PFSK-1 (cell line): Measurements from ENCODE around the gene TEKT3.

Source experiments
- FOXP2 ChIP-seq: optimal IDR thresholded peaks from 2 replicates; pipeline ENCODE3; 2011; ENCODE audit warnings: borderline replicate concordance, control low read depth, inconsistent platforms; ENCODE audit not compliant: insufficient read depth; ENCODE audit errors: extremely low read length, extremely low read depth
- POLR2AphosphoS5 ChIP-seq: IDR thresholded peaks from 2 replicates; pipeline ENCODE4 v1.6.1; 2012; ENCODE audit warnings: low read depth, mild to moderate bottlenecking, control low read depth, low read length, moderate library complexity
- SIN3A ChIP-seq: IDR thresholded peaks from 2 replicates; pipeline ENCODE4 v1.6.1; 2012; ENCODE audit warnings: mild to moderate bottlenecking, low read length, moderate library complexity, borderline replicate concordance; ENCODE audit not compliant: insufficient read depth
- TAF1 ChIP-seq: IDR thresholded peaks from 2 replicates; pipeline ENCODE4 v1.6.1; 2012; ENCODE audit warnings: low read length, control low read depth, borderline replicate concordance; ENCODE audit not compliant: insufficient read depth
- TF ChIP-seq, protein P1 (sequence below), 2 experiments: IDR thresholded peaks; 2 replicates each; pipeline versions ENCODE4 v1.6.1 to v1.8.0; 2011 to 2012; ENCODE audit warnings: low read depth in 2 of 2, low read length in 2 of 2, control low read depth in 1 of 2, inconsistent platforms in 1 of 2, mild to moderate bottlenecking in 1 of 2, moderate library complexity in 1 of 2; ENCODE audit not compliant: insufficient read depth in 1 of 2

DNA sequence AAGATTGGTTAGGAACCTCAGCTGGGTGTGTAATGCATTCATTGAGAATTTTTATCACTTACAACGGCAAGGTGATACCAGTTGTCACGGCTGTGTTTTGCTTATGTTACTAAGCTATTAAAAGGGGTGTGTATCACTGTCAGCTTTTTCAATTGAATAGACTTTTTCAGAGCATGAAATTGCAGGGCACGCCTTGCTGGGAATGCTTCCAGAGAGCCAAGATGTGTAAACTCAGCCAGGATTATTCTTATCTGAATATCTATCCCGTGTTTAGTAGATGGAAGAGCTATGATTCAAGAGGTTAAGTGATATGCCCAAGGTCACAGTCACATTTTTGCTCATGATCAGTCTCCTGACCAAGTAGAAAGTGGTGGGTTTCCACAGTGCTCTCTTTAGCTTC lies 6.6 kb upstream of the TEKT3 start:
- TF ChIP-seq SIN3A (0 out of 2 replicates have a peak, but pooled peaks have one; percentile 43), POLR2AphosphoS5 (no peak), FOXP2 (no peak), TAF1 (no peak)
- TF ChIP-seq, protein P1, sequence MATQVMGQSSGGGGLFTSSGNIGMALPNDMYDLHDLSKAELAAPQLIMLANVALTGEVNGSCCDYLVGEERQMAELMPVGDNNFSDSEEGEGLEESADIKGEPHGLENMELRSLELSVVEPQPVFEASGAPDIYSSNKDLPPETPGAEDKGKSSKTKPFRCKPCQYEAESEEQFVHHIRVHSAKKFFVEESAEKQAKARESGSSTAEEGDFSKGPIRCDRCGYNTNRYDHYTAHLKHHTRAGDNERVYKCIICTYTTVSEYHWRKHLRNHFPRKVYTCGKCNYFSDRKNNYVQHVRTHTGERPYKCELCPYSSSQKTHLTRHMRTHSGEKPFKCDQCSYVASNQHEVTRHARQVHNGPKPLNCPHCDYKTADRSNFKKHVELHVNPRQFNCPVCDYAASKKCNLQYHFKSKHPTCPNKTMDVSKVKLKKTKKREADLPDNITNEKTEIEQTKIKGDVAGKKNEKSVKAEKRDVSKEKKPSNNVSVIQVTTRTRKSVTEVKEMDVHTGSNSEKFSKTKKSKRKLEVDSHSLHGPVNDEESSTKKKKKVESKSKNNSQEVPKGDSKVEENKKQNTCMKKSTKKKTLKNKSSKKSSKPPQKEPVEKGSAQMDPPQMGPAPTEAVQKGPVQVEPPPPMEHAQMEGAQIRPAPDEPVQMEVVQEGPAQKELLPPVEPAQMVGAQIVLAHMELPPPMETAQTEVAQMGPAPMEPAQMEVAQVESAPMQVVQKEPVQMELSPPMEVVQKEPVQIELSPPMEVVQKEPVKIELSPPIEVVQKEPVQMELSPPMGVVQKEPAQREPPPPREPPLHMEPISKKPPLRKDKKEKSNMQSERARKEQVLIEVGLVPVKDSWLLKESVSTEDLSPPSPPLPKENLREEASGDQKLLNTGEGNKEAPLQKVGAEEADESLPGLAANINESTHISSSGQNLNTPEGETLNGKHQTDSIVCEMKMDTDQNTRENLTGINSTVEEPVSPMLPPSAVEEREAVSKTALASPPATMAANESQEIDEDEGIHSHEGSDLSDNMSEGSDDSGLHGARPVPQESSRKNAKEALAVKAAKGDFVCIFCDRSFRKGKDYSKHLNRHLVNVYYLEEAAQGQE (IDR thresholded peaks at IDR 0.05; ENCODE audit: insufficient read depth in 1 of 2, low read depth in 2 of 2, low read length in 2 of 2), result no peak
